Upper lobe of left lung (tissue), 4 donors: ENCODE measurements around the gene MPG.
"Not testable (repeated sequence)": the region's sequence is repeated elsewhere in the genome, so short reads cannot be mapped to it uniquely, and the experiment has no call there.

Experiments used
- POLR2A ChIP-seq, 4 donors: fragments of 450-650 bp; IDR thresholded peaks; one replicate each; pipeline ENCODE4 v1.5.1; 2016 to 2017; ENCODE audit warnings: antibody characterized with exemption in 4 of 4, mild to moderate bottlenecking in 2 of 4
- TF ChIP-seq, protein P1 (sequence below), 6 experiments: fragments of 450-650 bp in 4 of 6; fragments of 200-600 bp in 2 of 6; sonication (generic) in 2 of 6; IDR thresholded peaks; one replicate each; pipeline ENCODE4 v1.5.1; 2016 to 2019; ENCODE audit warnings: antibody characterized with exemption in 6 of 6

GRCh38 chr16:123558-124350 lies 45.7 kb downstream of the MPG start:
- not testable (repeated sequence) for TF ChIP-seq POLR2A (IDR thresholded peaks at IDR 0.05)
- TF ChIP-seq, protein P1, sequence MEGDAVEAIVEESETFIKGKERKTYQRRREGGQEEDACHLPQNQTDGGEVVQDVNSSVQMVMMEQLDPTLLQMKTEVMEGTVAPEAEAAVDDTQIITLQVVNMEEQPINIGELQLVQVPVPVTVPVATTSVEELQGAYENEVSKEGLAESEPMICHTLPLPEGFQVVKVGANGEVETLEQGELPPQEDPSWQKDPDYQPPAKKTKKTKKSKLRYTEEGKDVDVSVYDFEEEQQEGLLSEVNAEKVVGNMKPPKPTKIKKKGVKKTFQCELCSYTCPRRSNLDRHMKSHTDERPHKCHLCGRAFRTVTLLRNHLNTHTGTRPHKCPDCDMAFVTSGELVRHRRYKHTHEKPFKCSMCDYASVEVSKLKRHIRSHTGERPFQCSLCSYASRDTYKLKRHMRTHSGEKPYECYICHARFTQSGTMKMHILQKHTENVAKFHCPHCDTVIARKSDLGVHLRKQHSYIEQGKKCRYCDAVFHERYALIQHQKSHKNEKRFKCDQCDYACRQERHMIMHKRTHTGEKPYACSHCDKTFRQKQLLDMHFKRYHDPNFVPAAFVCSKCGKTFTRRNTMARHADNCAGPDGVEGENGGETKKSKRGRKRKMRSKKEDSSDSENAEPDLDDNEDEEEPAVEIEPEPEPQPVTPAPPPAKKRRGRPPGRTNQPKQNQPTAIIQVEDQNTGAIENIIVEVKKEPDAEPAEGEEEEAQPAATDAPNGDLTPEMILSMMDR (IDR thresholded peaks at IDR 0.05), result not testable (repeated sequence)
